GM18517 (cell line): ENCODE data around the gene VPS35L.
"Not testable (repeated sequence)": the region's sequence is repeated elsewhere in the genome, so short reads cannot be mapped to it uniquely, and the experiment has no call there.

Experiments used
- ATAC-seq: cut with Tn5 transposase; IDR thresholded peaks from one replicate; pipeline ENCODE4 v1.9.1; 2021; ENCODE audit warnings: mild to moderate bottlenecking, moderate library complexity; ENCODE audit not compliant: unreplicated experiment

VPS35L gene

GRCh38 chr16:19642501-19642900 lies 87.0 kb downstream of the VPS35L start:
- ATAC-seq, result no peak

DNA sequence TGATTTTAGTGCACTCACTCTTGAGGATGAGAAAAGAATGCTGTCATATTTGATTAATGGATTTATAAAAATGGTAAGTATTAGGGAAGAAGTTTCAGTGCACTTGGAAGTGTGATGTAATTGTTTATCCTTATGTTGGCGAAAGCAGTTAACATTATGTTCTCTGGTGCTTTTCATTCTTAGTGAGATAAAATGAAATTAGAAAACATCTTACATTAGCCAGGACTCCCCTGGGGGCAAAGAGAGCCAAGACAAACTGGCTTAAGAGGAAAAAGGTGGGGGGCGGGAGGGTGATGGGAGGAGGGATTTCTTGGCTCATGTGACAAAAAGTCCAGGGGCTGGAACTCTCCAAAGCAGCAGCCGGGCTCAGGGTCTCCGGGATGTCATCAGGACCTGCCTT lies 89.4 kb downstream of the VPS35L start:
- ATAC-seq, result no peak

GRCh38 chr16:19645557-19645981 lies 90.1 kb downstream of the VPS35L start:
- no peak for ATAC-seq

GRCh38 chr16:19649980-19650379 lies 94.5 kb downstream of the VPS35L start:
- ATAC-seq, result no peak

DNA sequence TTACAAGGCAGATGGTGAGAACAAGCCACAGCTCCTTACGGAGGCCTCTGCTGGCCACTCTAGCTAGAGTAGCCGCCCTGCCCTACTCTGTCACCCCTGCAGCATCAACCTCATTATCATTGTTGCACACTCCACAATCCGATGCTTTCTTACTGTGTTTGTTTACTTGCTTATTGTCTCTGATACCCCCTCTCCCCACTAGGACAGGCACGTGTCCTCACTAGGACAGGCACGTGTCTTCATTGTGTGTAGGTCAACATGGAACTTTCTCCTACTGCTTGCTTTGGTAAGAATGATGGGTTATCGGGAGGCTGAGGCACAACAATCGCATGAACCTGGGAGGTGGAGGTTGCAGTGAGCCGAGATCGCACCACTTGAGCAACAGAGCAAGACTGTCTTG lies 98.6 kb downstream of the VPS35L start:
- ATAC-seq, result no peak

DNA sequence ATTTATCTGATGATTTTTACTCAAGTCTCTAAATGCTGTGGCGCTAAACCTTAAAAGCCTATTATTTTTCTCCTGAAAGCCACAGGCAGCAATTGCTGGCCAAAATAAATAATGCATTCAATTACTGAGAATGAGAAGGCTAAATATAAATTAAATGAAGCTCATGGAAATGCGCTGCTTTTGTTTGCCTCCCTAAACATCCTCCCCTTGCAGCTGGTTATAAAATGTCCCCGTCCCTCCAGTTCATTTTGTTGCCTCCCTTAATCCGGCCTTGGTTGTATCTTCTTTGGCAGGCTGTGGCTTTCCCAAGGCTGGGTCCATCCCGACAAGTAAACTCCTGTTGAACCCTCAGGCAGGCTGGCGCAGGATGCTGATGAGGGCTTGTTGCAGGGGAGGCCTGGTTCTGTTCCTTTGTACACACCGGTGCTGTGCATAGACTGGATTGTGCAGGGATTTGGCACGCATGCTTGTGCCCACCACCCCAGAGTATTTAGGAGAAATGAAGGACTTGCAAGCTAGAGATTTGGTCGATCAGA lies 99.8 kb downstream of the VPS35L start:
- no peak for ATAC-seq

DNA sequence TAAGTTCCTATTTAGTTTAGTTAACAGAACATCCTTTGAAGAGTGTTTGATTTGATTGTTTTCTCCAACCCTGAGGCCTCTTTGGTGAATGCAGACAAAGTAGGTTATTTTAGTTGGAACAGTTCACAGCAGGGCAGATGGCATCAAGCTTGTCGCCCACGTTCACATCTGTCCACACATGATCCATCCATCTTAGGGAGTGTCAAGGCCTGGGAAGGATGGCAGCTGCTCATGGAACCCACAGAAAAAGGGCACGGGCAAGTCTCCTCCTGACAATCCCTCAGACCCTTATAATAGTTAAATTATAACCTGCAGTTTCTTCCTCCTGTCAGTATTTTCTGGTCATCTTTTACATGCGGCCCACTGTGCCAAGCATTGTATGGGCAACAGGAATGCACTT lies 102.3 kb downstream of the VPS35L start:
- no peak for ATAC-seq

- ATAC-seq, result no peak
Measured at GRCh38 chr16:19659554-19659953, 104.1 kb downstream of the VPS35L start.

DNA sequence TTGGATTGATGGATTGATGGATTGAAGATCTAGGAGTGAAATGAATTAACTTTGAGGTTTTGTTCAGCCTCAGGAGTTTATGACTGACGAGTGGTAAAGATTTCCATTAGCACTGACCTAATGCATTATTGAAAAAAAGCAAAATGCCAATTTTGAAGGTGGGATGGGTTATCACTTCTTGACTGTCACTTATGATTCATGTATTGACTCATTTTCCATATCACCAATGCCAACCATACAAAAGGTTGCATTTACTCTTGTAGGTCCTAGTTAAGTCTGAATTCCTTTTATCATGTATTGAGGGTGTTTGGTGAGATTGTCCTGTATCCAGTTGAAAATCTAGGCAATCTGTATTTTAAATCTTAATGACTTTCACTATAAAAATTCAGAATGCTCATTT lies 104.9 kb downstream of the VPS35L start:
- ATAC-seq, result no peak

GRCh38 chr16:19662351-19662750 lies 106.8 kb downstream of the VPS35L start:
- no peak for ATAC-seq

- no peak for ATAC-seq
Measured at GRCh38 chr16:19664166-19664565, 108.7 kb downstream of the VPS35L start.

DNA sequence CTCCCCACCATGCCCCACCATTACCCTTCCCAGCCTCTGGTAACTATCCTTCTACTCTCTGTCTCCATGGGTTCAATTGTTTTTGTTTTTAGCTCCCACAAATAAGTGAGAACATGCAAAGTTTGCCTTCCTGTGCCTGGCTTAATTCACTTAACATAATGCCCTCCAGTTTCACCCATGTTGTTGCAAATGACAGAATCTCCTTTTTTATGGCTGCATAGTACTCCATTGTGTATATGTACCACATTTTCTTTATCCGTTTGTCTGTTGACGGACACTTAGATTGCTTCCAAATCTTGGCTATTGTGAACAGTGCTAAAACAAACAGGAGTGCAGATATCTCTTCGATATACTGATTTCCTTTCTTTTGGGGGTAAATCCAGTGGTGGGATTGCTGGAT lies 109.8 kb downstream of the VPS35L start:
- ATAC-seq, result not testable (repeated sequence)

GRCh38 chr16:19666477-19666876 lies 111.0 kb downstream of the VPS35L start:
- ATAC-seq, result no peak

DNA sequence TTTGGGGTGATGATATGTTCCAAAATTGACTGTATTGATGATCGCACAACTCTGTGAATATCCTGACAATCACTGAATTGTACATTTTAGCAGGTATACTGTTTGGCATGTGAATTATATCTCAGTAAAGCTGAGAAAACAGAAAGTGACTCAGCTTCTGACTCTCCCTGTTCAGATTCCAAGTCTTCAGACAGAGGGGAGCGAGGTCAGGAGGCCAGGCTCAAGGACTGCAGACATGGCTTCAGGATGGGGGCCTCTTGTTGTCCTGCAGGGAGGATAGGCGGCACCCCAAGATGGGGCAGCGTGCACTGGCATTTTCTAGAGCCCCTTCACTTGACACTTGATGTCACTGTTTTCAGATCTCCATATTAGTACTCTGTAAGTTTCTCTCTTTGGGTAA lies 116.9 kb downstream of the VPS35L start:
- ATAC-seq, result no peak

DNA sequence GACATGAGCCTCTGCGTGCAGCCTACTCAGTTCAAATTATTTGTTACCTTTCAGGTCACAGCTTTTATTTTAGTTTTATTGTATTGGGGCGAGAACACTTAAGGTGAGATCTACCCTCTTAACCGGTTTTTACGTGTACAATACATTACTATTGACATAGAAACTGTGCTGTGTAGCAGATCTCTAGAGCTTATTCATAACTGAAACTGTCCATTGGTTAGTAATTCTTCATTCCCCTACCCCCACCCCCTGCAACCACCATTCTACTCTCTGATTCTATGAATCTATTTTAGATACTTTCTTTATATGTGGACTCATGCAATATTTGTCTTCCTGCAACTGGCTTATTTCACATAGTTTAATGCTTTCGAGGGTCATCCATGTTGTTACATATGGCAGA lies 119.0 kb downstream of the VPS35L start:
- ATAC-seq, result no peak

GRCh38 chr16:19677402-19677801 lies 121.9 kb downstream of the VPS35L start:
- ATAC-seq, result no peak

DNA sequence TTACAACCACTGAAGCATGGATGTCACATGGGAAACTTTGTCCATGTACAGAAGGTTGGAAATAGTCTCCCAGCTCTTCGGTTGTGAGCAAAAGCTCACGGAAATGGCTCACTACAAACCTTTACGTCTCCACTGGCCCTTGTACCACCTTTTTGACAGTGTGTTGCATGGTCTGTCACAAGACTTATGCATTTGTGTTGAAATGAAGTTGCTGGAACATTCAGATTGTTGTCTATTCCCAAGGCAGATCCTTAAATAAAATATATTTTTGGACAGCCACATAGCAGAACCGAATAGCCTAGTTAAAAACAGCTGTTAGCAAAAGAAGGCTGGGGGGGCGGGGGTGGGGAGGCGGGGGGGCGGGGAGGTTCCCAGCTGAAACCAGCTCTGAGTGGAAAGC lies 123.3 kb downstream of the VPS35L start:
- ATAC-seq, result no peak

GRCh38 chr16:19679281-19679680 lies 123.8 kb downstream of the VPS35L start:
- ATAC-seq, result not testable (repeated sequence)

GRCh38 chr16:19680881-19681340 lies 125.4 kb downstream of the VPS35L start:
- ATAC-seq, result no peak

- no peak for ATAC-seq
Measured at GRCh38 chr16:19681637-19682036, 126.1 kb downstream of the VPS35L start.

- ATAC-seq, result no peak
Measured at GRCh38 chr16:19683453-19684236, 128.1 kb downstream of the VPS35L start.

GRCh38 chr16:19685176-19685575 lies 129.7 kb downstream of the VPS35L start:
- no peak for ATAC-seq

DNA sequence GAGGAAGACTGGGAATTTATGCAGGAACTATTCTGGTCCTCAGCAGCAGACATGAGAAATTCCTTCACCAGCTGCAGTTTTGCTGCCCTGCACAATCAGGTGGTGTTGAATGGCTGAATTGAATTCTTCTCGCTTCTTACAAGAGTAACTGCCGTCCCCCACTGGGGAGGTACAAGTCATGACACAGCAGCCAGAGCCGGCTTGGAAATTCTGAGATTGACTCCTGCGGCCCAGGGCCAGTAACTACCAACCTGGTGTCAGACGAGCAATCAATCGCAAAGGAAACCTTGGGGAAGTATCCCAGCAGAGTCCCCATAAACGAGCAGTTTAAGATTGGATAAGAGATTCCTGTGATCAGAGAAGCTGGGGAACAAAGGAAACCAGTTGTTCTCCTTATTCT lies 131.8 kb downstream of the VPS35L start:
- no peak for ATAC-seq
